C1 segment of cervical spinal cord (tissue), 14 donors: Measurements from ENCODE around the gene SLC7A5.
"Not testable (repeated sequence)": the region's sequence is repeated elsewhere in the genome, so short reads cannot be mapped to it uniquely, and the experiment has no call there.

Source experiments
- DNase-seq, 14 donors: peaks; one replicate each; lab custom pipeline; 2025; lab: John Stamatoyannopoulos, UW

The SLC7A5 gene

GRCh38 chr16:87869061-87869878 is at the start of gene SLC7A5:
SLC7A5 (minus strand) TSS chr16:87869507; CDS start chr16:87869422, 85 bp downstream.
- DNase-seq: peak in 11 of 14 donors; percentile 37 to 78 (median 57)

DNA sequence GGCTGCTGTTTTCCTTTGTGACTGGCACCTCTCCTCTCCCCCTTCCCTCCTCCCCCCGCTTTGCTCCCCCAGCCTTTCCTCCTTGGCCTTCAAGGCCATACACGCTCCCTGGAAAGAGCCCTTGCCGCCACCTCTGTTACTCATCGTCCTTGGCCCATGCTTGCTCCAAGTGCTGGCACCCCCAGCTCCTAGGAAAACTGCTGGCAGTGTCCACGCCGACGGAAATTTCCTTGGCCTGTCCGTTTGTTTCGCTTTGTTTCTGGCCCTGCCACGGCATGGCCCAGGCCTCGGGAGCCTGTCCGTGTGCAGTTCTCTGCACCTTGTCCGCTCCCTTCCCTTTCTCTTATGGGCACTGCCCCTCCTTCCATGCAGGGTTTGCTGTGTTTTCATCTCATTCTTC is 49.0 kb upstream of the SLC7A5 start:
- peak in 8 of 14 donors; percentile 18 to 81 (median 39) for DNase-seq

DNA sequence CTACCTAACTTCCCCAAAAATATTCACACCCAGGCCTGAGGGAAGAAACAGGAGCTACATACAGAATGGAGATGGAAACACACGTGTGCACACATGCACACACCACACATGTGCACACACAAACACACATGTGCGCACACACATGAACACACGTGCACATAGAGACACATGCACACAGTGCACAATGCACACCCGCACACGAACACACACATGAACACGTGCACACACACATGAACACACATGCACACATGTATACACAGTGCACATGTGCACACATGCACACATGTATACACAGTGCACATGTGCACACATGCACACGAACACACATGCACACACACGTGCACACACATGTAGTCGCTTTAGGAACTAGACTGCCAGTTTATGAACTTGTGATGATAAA is 48.2 kb upstream of the SLC7A5 start:
- no peak for DNase-seq

DNA sequence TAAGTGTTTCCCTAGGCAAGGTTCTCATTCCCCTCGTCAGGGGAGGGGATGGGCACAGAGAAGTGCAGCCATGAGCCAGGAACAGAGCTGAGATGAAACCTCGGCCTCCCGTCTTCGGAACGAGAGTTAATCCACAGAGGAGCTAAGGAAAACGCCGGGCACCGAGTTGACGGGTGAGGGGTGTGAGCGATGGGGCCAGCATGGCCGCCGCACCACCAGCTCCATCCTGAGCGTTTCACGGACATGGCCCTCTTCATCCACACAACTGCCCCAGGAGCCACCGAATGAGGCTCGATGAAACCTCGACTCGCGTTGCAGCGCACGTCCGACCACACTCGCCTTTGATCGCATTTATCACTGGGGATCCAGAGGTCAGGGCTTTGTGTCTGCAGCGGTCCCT is 45.5 kb upstream of the SLC7A5 start:
- no peak for DNase-seq

DNA sequence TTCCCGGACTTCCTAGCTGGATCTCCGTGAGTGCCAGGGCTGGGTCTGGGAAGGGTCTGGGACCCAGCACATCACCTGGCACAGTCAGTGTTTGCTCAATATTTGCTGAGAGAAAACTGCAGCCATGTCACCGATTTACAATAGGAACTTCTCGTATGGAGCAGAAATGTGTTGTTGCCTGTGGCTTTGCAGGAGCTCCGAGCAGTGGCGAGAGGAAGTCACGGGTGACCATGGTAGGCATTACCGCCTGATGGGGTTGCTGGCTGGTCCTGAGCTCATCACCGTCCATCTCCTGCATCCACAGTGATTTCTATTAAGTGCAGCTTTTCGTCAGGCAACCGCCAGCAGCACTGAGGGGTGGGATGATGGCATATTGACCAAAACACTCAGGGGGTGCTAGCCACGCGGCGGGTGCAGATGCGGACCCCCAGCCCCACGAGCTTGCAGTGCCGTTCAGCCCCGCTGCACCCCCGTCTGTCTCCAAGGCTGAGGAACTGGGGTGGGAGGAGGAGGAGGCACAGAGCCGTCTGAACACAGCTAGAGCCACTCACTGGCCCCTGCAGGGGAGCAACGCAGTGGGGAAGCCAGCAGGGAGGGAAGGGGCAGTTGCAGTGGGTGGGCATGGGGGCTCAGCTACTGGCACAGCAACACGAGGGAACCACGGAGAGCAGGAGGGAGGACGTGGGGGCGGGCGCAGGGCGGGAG is 44.9 kb upstream of the SLC7A5 start:
- DNase-seq: not testable (repeated sequence)

- DNase-seq: not testable (repeated sequence)
Observed at GRCh38 chr16:87912691-87913090, 43.4 kb upstream of the SLC7A5 start.

DNA sequence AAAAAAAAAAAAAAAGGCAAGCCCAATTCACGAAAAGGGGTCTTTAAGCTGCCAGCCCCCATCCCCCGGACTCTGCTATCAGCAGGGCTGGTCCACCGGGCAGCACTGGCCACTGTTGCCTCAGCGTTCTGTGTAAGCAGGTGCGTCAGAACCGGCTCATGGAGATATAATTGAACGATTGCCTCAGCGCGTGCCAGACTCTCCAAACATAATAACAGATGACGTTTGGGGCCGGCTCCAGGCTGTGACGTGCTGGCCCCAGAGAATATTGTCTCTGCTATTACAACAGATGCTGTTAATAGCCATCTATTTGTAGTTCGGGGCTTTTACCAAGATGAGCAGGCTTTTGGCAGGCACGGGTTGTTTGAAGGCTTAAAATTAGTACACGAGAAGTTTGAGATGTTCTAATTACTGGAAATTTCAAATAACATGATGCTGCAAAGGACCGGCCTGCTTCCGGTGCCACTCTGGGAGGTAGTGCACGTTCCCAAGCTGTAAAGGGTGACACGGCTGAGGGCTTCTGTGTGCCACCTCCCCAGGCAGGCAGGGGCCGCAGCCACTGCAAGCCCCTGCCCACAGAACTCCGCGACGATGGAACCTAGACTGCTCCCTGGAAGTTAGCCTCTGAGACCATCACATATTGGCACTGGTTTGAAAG is 41.9 kb upstream of the SLC7A5 start:
- DNase-seq: peak in 1 of 14 donors; percentile 85

DNA sequence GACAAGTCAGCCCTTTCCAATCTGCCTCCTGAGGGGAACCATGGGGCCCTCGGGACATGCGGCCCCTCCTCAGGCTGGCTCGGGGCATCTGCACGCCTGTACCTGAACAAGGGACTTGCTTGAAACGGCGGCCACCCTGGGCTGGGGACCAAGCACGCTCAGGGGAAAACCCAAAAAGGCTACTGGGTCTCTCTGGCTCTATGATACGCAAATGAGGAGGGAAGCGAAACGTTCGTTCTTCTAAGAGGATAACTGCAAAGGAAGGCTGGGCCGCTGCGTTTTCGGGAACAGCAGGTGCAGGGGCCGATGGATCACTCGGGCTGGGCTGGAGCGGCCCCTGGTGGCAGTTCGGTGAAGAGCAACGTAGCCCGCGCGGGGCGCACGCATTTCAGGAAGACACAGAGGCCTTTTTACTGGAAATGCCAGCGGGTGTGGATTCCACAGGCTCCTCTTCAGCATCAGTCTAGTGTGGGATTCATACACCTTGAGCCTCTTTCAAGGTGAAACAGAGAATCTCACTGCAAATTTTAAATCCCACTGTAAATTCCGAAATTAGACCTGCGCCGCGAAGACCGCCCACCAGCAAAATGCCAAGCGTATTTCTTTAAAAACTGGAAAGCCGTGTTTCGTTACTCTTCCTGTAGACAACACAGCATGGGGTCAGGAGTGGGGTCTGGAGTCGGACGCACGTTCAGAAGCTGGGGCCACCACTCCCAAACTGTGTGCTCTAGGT is 40.1 kb upstream of the SLC7A5 start:
- peak in 11 of 14 donors; percentile 9 to 68 (median 32) for DNase-seq

DNA sequence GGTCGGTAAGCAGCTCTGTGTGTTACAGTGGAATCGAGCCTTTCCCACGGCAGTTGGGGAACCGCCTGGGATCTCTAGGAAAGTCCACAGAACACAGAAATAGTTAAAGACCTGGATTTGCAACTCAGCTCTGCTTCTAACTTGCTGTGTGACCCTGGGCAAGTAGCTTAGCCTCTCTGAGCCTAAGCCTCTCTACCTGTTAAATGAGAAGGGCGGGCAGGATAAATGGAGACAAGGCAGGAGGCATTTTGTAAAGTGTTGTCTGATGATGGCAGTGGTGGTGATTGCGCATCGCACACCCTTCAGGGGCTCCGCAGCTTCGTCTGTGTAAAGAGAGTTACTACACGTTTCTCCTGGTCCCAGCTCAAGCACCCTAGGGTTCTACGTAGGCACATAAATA is 38.8 kb upstream of the SLC7A5 start:
- not testable (repeated sequence) for DNase-seq

DNA sequence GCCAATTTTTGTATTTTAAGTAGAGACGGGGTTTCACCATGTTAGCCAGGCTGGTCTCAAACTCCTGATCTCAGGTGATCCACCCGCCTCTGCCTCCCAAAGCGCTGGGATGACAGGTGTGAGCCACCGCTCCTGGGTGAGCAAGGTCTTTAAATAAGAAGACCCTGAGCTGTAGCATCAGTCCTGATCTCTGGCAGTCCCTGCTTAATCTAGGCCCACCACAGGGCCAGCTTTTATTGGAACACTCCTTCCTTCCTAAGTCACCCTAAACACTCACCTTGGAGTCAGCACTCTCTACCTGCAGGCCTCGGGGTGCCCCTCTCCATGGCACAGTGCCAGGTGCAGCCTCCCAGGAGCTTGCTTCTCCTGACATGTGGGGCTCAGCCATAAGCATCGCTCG is 36.2 kb upstream of the SLC7A5 start:
- DNase-seq: not testable (repeated sequence)

DNA sequence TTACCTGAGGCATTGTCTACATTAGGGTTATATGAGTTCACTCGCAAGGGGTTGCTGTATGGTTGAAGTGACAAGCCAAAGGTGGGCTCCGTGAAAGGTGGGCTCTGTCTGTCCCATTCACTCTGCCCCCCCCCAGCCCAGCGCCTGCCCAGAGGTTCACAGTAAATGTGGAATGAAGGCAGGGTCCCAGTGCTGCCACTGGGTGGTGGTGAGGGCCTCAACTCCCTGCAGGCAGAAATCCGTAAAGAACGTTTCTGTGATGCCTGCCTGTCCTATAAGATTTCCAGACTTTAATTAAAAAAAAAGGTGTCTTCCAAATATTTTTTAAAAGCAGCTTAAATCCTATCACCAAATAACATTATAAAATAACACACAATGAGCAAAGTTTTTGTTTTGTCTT is 35.7 kb upstream of the SLC7A5 start:
- not testable (repeated sequence) for DNase-seq

DNA sequence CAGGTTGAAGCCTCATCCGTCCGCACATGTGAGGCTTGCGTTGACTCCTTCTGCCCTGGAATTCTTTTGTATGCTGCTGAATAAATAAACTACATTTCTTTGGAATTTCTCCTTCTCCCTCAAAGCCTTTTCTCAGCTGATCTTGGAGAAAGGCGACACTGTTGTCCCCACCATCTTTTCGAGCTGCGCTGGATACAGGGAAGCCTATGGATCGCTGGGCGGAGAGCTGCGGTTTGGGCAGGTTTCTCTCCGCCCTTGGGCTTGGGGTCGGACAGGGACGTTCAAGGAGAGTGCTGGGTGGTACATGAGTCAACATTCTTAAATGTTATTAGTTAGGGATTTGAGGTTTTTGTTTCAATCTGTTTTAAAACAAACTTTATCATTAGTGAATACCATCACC is 31.2 kb upstream of the SLC7A5 start:
- not testable (repeated sequence) for DNase-seq

GRCh38 chr16:87897521-87898505 is 28.5 kb upstream of the SLC7A5 start:
- DNase-seq: peak in 2 of 14 donors; percentile 26 to 89

DNA sequence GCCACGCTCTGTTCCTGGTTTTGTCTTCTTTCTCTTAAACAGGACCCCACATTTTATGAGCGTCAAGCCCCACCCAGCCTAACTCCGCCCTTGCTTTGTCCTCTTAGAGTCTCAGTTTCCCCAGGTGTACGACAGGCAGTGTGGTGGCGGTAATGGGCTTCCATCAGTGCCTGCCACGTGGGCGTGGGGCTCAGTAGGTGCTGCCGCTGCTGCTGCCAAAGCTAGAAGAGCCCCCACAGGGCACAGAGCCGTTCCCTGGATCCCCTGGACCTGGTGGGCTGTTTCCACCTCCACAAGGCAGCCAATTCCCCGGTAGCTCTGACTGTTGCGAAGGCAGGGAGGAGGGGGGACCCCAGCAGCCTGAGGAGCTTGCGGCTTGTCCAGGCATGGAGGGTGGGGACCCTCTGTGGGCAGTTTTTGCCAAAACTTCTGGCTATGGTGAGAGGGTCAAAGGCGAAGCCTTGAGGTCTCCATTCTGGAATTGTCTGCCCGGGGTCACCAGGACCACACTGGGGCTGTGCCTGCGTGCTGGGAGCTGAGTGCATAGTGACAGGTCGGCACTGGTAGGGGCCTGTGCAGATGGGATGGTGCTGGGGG is 27.7 kb upstream of the SLC7A5 start:
- not testable (repeated sequence) for DNase-seq

DNA sequence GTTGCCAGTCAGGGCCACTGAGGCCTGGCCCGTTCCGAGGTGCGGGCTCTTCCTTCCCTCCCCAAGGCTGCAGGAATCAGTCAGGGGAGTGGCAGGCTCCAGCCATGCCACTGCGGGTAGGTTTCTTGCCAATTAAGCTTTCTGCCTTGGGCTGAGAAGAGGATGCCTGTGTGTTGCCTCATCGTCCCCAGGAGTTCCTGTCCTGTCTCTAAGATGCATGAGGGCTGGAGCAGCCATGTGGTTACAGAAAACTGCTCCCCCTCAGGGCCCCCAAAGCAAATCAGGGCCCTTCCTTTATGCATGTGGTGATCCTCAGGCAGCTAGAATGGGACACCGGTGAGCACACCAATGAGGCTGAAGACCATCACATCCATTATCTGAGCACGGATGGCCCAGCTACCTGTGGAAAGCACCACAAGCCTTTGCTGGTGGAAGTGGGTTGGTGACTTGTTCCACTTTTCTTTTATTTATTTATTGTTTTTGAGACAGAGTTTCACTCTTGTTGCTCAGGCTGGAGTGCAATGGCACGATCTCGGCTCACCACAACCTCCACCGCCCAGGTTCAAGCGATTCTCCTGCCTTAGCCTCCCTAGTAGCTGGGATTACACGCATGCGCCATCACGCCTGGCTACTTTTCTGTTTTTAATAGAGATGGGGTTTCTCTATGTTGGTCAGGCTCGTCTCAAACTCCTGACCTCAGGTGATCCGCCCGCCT is 27.0 kb upstream of the SLC7A5 start:
- peak in 7 of 14 donors; percentile 16 to 50 (median 38) for DNase-seq

GRCh38 chr16:87895641-87896141 is 26.4 kb upstream of the SLC7A5 start:
- peak in 10 of 14 donors; percentile 16 to 67 (median 32) for DNase-seq

DNA sequence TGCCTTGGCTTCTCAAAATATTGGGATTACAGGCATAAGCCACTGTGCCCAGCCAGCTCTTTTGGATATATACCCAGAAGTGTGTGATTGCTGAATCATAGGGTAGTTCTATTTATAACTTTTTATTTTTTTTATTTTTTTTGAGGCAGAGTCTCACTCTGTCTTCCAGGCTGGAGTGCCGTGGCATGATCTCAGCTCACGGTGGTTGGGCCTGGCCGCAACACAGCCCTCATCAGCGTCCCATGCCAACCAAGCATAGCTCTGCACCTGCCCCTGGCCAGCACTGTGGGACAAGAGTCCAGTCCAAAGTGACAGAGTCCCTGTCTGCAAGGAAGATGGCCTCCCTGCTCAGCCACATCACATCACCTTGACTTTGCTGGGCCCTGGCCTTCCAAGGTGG is 24.7 kb upstream of the SLC7A5 start:
- peak in 2 of 14 donors; percentile 45 to 92 for DNase-seq

GRCh38 chr16:87891764-87892163 is 22.5 kb upstream of the SLC7A5 start:
- no peak for DNase-seq

GRCh38 chr16:87889762-87890161 is 20.5 kb upstream of the SLC7A5 start:
- not testable (repeated sequence) for DNase-seq
